ENCODE measurements around the gene PANK3. TPM values are rescaled to one million over a fixed set of nuclear protein-coding genes. Genes with fewer than 3 reads are reported as not detected.

The PANK3 gene
- total RNA-seq, 6 experiments from 2014 or later, result 30.1 to 85.4 (median 46.3) TPM

DNA sequence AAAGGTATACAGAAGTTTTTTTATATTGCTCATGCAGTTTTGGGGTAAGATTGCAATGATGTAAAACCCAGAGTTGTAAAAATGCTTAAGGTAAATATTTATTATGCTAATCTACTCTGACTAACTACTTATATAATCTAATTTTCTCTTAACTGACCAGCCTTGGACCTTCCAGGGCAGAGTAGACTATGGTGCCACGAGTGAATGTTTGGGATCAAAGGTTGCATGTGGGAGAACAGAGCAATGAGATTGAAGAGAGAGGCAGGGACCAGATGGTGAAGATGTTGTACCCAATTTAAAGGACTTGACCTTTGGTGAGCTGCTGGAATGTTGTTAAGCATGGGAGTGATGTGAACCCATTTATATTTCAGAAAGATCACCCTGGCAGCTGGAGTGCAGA, 34.8 kb upstream of the PANK3 start:
- intact Hi-C loops (cut with DNase I), result no loop called here
- no peaks in the 10 kb centered on the region for H3K36me3 ChIP-seq
- WGBS (ENCODE audit: insufficient coverage, low coverage, low lambda C conversion rate, missing lambda C conversion rate), result 36% methylated on average over 1 of the region's 1 CpG
- peaks cover 0 to 30% (median 10%) of the 10 kb centered on the region in 4 donors for H3K4me1 ChIP-seq
- DNase-seq (peak in 1 of 3 donors; percentile 69), ATAC-seq (peak; percentile 78 to 89 (median 82))
- H3K27ac ChIP-seq, result peak overlapping the region in 2 of 3 donors; percentile 86 to 91
- H3K27me3 ChIP-seq, result no peaks in the 10 kb centered on the region
- TF ChIP-seq, protein P1, sequence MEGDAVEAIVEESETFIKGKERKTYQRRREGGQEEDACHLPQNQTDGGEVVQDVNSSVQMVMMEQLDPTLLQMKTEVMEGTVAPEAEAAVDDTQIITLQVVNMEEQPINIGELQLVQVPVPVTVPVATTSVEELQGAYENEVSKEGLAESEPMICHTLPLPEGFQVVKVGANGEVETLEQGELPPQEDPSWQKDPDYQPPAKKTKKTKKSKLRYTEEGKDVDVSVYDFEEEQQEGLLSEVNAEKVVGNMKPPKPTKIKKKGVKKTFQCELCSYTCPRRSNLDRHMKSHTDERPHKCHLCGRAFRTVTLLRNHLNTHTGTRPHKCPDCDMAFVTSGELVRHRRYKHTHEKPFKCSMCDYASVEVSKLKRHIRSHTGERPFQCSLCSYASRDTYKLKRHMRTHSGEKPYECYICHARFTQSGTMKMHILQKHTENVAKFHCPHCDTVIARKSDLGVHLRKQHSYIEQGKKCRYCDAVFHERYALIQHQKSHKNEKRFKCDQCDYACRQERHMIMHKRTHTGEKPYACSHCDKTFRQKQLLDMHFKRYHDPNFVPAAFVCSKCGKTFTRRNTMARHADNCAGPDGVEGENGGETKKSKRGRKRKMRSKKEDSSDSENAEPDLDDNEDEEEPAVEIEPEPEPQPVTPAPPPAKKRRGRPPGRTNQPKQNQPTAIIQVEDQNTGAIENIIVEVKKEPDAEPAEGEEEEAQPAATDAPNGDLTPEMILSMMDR (IDR thresholded peaks at IDR 0.05), result no peak
- TF ChIP-seq POLR2A (IDR thresholded peaks at IDR 0.05), result no peak
- no peak overlapping the region for H3K4me3 ChIP-seq
- no peaks in the 10 kb centered on the region for H3K9me3 ChIP-seq

- ATAC-seq (peak in 1 of 4 donors; percentile 13), DNase-seq (no peak)
- intact Hi-C loops (cut with DNase I), result no loop called here
- Histone ChIP-seq H3K27me3 (no peaks in the 10 kb centered on the region), H3K27ac (peak overlapping the region; percentile 54 to 91 (median 86)), H3K4me1 (peaks cover 0 to 30% (median 10%) of the 10 kb centered on the region in 4 donors), H3K36me3 (no peaks in the 10 kb centered on the region), H3K9me3 (no peaks in the 10 kb centered on the region), H3K4me3 (no peak overlapping the region)
- whole genome bisulfite sequencing (ENCODE audit: insufficient coverage, low coverage, low lambda C conversion rate, missing lambda C conversion rate), result 19% methylated on average over 2 of the region's 2 CpGs
- TF ChIP-seq, protein P1 (IDR thresholded peaks at IDR 0.05), result no peak
- TF ChIP-seq POLR2A (IDR thresholded peaks at IDR 0.05), result no peak
Measured at GRCh38 chr5:168613396-168613795, 34.2 kb upstream of the PANK3 start.

GRCh38 chr5:168612996-168613395, 33.8 kb upstream of the PANK3 start:
- Histone ChIP-seq H3K4me3 (no peak overlapping the region), H3K4me1 (peaks cover 0 to 30% (median 10%) of the 10 kb centered on the region in 4 donors), H3K36me3 (no peaks in the 10 kb centered on the region), H3K9me3 (no peaks in the 10 kb centered on the region), H3K27ac (peak overlapping the region; percentile 54 to 91 (median 86)), H3K27me3 (no peaks in the 10 kb centered on the region)
- intact Hi-C loops (cut with DNase I), result no loop called here
- TF ChIP-seq, protein P1 (IDR thresholded peaks at IDR 0.05), result no peak
- TF ChIP-seq POLR2A (IDR thresholded peaks at IDR 0.05), result no peak
- DNase-seq (no peak), ATAC-seq (peak; percentile 88 to 93 (median 90))
- 18% methylated on average over 2 of the region's 2 CpGs for WGBS (ENCODE audit: insufficient coverage, low coverage, low lambda C conversion rate, missing lambda C conversion rate)

GRCh38 chr5:168612123-168612522, 33.0 kb upstream of the PANK3 start:
- intact Hi-C loops (cut with DNase I), result no loop called here
- Histone ChIP-seq H3K27me3 (no peaks in the 10 kb centered on the region), H3K27ac (peak overlapping the region in 2 of 3 donors; percentile 86 to 91), H3K4me1 (peaks cover 0 to 30% (median 10%) of the 10 kb centered on the region in 4 donors), H3K36me3 (no peaks in the 10 kb centered on the region), H3K4me3 (no peak overlapping the region), H3K9me3 (no peaks in the 10 kb centered on the region)
- 75% methylated on average over 4 of the region's 4 CpGs for WGBS (ENCODE audit: insufficient coverage, low coverage, low lambda C conversion rate, missing lambda C conversion rate)
- TF ChIP-seq POLR2A (IDR thresholded peaks at IDR 0.05), result no peak
- TF ChIP-seq, protein P1 (IDR thresholded peaks at IDR 0.05), result no peak
- DNase-seq (no peak), ATAC-seq (no peak)

DNA sequence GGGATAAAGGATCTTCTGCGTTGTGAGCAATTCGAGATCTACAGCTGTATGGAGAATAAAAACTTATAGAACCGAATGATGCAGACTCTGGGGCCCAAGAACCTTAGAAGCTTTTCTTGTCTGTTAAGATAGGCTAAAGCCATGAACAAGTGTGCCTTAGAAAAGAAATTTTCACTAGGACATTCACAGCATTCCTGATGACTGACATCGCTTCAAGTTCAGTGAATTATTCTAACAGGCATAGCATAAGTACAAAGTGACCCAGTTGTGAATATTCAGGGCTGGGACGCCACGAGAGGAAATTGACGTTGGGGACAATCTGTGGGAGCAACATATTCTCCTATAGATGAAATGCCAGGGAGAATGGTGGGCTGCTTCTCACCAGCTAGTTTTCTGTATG, 32.0 kb upstream of the PANK3 start:
- TF ChIP-seq, protein P1 (IDR thresholded peaks at IDR 0.05), result no peak
- TF ChIP-seq POLR2A (IDR thresholded peaks at IDR 0.05), result no peak
- DNase-seq (no peak), ATAC-seq (no peak)
- H3K36me3 ChIP-seq, result no peaks in the 10 kb centered on the region
- 74% methylated on average over 7 of the region's 7 CpGs for WGBS (ENCODE audit: insufficient coverage, low coverage, low lambda C conversion rate, missing lambda C conversion rate)
- no peak overlapping the region for H3K4me3 ChIP-seq
- H3K27ac ChIP-seq, result no peak overlapping the region
- peaks cover 0 to 30% (median 10%) of the 10 kb centered on the region in 4 donors for H3K4me1 ChIP-seq
- no peaks in the 10 kb centered on the region for H3K9me3 ChIP-seq
- H3K27me3 ChIP-seq, result no peaks in the 10 kb centered on the region
- intact Hi-C loops (cut with DNase I), result no loop called here
